Activated naive CD8-positive, alpha-beta T cell treated with anti-CD3 and anti-CD28 coated beads, Interleukin-2, amount 50 U/mL, for 16 hours (primary cell): ENCODE data around the gene TEPSIN.

ENCODE experiments used
- DNase-seq: peaks from one replicate; pipeline ENCODE4 v3.0.0-alpha.2; 2020; ENCODE audit warnings: low read depth, low spot score

The TEPSIN gene

GRCh38 chr17:81186203-81186602 lies 52.7 kb downstream of the TEPSIN start:
- DNase-seq = no peak

GRCh38 chr17:81184555-81184954 lies 54.3 kb downstream of the TEPSIN start:
- no peak for DNase-seq

GRCh38 chr17:81183807-81184206 lies 55.0 kb downstream of the TEPSIN start:
- DNase-seq = no peak

GRCh38 chr17:81183316-81183715 lies 55.5 kb downstream of the TEPSIN start:
- DNase-seq = no peak

- no peak for DNase-seq
Observed at GRCh38 chr17:81182596-81182995, 56.3 kb downstream of the TEPSIN start.

- no peak for DNase-seq
Observed at GRCh38 chr17:81181811-81182185, 57.1 kb downstream of the TEPSIN start.

- no peak for DNase-seq
Observed at GRCh38 chr17:81180836-81181810, 57.7 kb downstream of the TEPSIN start.

GRCh38 chr17:81179861-81180260 lies 59.0 kb downstream of the TEPSIN start:
- DNase-seq = no peak

GRCh38 chr17:81179220-81179619 lies 59.6 kb downstream of the TEPSIN start:
- no peak for DNase-seq
